Colonic mucosa (tissue), 4 donors: ENCODE measurements around the gene MCC. TPM values are rescaled to one million over a fixed set of nuclear protein-coding genes. Genes with fewer than 3 reads are reported as not detected.

Source experiments
- DNase-seq: peaks from one replicate; pipeline ENCODE4 v3.0.0-alpha.2; 2020
- H3K27ac ChIP-seq: fragments of 200-600 bp; one replicate; pipeline ENCODE4 v1.8.0; 2021
- H3K27me3 ChIP-seq: fragments of 200-600 bp; one replicate; pipeline ENCODE4 v1.8.0; 2021
- H3K36me3 ChIP-seq: fragments of 200-600 bp; one replicate; pipeline ENCODE4 v1.8.0; 2021
- H3K4me1 ChIP-seq: fragments of 200-600 bp; one replicate; pipeline ENCODE4 v1.8.0; 2021; ENCODE audit warnings: mild to moderate bottlenecking
- H3K4me3 ChIP-seq: fragments of 200-600 bp; one replicate; pipeline ENCODE4 v1.8.0; 2021
- H3K9ac ChIP-seq, 2 donors: one replicate each; pipeline ENCODE4 v1.7.0; 2013; ENCODE audit warnings: control low read depth in 2 of 2, low read depth in 2 of 2, low read length in 2 of 2
- H3K9me3 ChIP-seq: fragments of 200-600 bp; one replicate; pipeline ENCODE4 v1.8.0; 2021
- intact Hi-C: fragments of 100-400 bp; cut with DNase I; formaldehyde crosslinking; loops from one replicate; pipeline ENCODE4 v1.14.1; 2022
- total RNA-seq, 2 donors: library from RNA; stranded (reverse); fragmentation: NEBNext Ultra II Directional in 1 of 2; extraction: Animal tissue kit (Norgen Biotek cat#: 25700) in 1 of 2; gene quantifications; one replicate each; pipeline ENCODE4 v1.2.1, GENCODE V29; 2021
- TF ChIP-seq, protein P1 (sequence below): fragments of 200-600 bp; IDR thresholded peaks from one replicate; pipeline ENCODE4 v1.8.0; 2022; ENCODE audit warnings: antibody characterized with exemption, mild to moderate bottlenecking
- donor health status: healthy.
- donor health status: DM: no; HTN: no; CAD: no.
- donor health status: DM: no; HTN: no; CAD: no.

Gene MCC
- total RNA-seq, 2 donors from 2014 or later, result 1.9 to 3.1 TPM

DNA sequence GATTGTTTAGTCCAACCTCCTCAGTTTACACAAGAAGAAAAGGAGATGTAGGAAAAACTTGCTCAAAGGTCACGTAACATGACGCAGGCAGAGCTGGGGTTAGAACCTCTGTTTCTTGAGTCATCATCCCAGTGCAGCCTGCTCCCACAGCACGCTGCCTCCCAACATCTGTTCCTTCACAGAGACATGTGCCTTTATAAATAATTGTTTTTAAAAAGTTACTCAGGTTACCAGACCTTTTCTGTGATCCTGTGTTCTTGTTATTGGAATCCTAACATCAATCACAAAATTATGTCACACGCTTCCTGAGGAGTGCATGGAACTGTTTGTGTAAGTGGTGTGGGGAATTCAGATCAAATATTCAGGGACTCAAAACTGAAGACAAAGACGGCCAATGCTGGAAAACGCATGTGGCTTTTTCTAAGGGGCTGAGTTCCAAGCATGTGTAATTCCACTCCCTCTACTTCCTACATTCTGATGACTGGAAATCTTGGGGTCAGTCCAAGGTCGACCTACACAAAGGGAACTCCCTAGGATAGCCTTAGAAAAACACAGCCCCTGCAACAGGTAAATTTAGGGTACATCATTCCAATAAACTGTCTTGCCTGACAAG lies 237.8 kb downstream of the MCC start:
- no peak overlapping the region for H3K27ac ChIP-seq
- H3K27me3 ChIP-seq, result no peaks in the 10 kb centered on the region
- intact Hi-C loops, result no loop called here
- DNase-seq, result no peak
- no peaks in the 10 kb centered on the region for H3K4me1 ChIP-seq
- H3K9ac ChIP-seq, result no peak overlapping the region
- no peaks in the 10 kb centered on the region for H3K9me3 ChIP-seq
- TF ChIP-seq, protein P1, sequence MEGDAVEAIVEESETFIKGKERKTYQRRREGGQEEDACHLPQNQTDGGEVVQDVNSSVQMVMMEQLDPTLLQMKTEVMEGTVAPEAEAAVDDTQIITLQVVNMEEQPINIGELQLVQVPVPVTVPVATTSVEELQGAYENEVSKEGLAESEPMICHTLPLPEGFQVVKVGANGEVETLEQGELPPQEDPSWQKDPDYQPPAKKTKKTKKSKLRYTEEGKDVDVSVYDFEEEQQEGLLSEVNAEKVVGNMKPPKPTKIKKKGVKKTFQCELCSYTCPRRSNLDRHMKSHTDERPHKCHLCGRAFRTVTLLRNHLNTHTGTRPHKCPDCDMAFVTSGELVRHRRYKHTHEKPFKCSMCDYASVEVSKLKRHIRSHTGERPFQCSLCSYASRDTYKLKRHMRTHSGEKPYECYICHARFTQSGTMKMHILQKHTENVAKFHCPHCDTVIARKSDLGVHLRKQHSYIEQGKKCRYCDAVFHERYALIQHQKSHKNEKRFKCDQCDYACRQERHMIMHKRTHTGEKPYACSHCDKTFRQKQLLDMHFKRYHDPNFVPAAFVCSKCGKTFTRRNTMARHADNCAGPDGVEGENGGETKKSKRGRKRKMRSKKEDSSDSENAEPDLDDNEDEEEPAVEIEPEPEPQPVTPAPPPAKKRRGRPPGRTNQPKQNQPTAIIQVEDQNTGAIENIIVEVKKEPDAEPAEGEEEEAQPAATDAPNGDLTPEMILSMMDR, result no peak
- no peaks in the 10 kb centered on the region for H3K36me3 ChIP-seq
- H3K4me3 ChIP-seq, result no peak overlapping the region

DNA sequence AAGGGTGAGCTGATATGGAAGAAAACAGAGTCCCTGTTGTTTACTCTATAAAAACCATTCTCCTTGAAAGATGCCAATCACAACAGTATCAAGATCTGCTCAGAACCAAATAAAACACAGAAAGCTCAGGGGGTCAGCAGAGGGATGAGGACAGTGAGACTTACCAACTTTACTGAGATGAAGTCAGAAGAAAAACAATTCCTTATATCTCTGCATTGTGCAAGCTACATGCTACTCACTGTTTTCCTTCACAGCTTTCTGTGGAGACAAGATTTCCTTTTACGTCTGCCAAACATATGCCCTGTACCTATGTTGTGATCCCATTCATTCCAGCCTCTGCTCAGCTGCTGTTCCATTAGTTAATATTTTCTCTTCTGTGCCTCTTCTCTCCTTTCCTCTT lies 239.0 kb downstream of the MCC start:
- intact Hi-C loops, result no loop called here
- no peak overlapping the region for H3K9ac ChIP-seq
- no peaks in the 10 kb centered on the region for H3K36me3 ChIP-seq
- no peak overlapping the region for H3K4me3 ChIP-seq
- H3K27ac ChIP-seq, result no peak overlapping the region
- TF ChIP-seq, protein P1, result no peak
- DNase-seq, result no peak
- no peaks in the 10 kb centered on the region for H3K4me1 ChIP-seq
- H3K9me3 ChIP-seq, result no peaks in the 10 kb centered on the region
- no peaks in the 10 kb centered on the region for H3K27me3 ChIP-seq

DNA sequence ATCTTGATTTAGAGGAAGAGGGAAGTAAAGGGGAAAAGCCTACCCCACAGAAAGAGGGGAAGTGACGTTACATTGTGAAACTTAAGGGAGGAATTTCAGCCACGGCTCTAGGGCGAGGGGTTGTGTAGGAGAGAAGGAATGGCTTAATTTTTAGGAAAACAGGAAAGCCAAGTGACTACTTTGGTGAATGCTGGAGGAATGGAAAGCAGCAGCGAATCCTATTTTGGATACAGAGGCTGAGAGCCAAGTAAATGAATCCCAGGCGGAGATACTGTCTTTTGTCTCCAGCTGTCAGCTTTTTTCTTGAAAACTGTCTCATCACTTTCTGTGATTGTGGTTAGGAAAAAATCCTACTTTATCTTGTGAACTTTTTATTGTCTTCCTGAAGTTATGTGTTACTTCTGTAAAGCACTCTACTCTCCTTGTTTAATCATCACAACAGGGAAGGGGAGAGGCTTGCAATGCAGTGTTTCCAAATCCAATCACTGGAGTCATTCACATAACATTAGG lies 241.8 kb downstream of the MCC start:
- H3K4me3 ChIP-seq, result no peak overlapping the region
- no peak overlapping the region for H3K27ac ChIP-seq
- H3K4me1 ChIP-seq, result no peaks in the 10 kb centered on the region
- intact Hi-C loops, result no loop called here
- no peak overlapping the region for H3K9ac ChIP-seq
- DNase-seq, result no peak
- no peaks in the 10 kb centered on the region for H3K27me3 ChIP-seq
- TF ChIP-seq, protein P1, result no peak
- no peaks in the 10 kb centered on the region for H3K9me3 ChIP-seq
- H3K36me3 ChIP-seq, result no peaks in the 10 kb centered on the region

DNA sequence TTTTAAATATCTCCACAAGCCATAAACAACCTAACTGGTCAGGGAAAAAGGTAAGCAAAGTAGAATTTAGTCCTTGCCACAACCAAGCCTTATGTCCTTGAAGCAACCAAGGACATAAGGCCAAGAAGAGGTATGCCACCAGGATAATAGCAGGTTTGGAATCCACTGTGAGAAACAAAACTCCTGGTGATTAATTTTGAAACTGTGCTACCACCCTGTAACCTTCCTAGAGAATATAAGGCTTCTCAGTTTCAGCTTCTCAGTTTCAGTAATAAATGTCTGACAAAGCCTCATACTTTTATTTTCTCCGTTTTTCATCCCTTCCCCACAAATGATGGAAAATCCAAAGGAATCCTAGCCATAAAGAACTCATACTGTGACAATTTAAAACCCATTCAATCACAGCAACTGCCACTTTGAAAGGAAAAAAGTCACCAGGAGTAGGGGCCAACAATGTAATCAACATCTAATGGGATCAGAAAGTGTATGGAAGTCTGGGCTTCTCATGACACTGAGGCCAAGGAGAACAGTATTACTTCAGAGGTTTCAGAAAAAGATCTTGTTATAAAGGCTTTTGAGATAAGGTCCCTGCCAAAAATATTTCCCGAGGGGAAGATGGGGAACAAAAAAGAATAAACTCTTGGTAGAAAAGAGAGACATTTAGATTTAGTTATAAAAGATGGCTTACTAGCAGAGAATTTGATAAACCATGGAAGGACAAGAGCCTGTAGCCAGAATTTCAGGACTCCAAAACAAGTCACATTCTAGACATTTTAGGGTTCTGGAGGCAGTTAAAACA lies 242.6 kb downstream of the MCC start:
- H3K27ac ChIP-seq, result no peak overlapping the region
- intact Hi-C loops, result no loop called here
- no peaks in the 10 kb centered on the region for H3K4me1 ChIP-seq
- H3K9ac ChIP-seq, result no peak overlapping the region
- no peaks in the 10 kb centered on the region for H3K27me3 ChIP-seq
- TF ChIP-seq, protein P1, result no peak
- H3K9me3 ChIP-seq, result no peaks in the 10 kb centered on the region
- no peak overlapping the region for H3K4me3 ChIP-seq
- DNase-seq, result no peak
- no peaks in the 10 kb centered on the region for H3K36me3 ChIP-seq

DNA sequence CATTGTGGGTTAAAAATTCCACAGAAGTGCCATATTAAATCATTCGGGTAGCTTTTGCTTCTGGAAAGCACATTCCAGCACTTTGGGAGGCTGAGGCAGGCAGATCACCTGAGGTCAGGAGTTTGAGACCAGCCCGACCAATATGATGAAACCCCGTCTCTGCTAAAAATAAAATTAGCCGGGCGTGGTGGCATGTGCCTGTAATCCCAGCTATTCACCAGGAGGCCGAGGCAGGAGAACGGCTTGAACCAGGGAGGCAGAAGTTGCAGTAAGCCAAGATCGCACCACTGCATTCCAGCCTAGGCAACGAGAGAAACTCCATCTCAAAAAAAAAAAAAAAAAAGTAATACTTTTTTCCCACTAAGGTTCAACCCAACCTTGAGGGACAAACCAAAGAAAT lies 243.3 kb downstream of the MCC start:
- no peak overlapping the region for H3K27ac ChIP-seq
- no peak for DNase-seq
- intact Hi-C loops, result no loop called here
- H3K27me3 ChIP-seq, result no peaks in the 10 kb centered on the region
- no peak overlapping the region for H3K4me3 ChIP-seq
- H3K9me3 ChIP-seq, result no peaks in the 10 kb centered on the region
- H3K9ac ChIP-seq, result no peak overlapping the region
- no peaks in the 10 kb centered on the region for H3K4me1 ChIP-seq
- TF ChIP-seq, protein P1, result no peak
- no peaks in the 10 kb centered on the region for H3K36me3 ChIP-seq
